ENCODE data around the gene DNM2.

GRCh38 chr19:10726268-10726667, 8.4 kb downstream of the DNM2 start:
- TF ChIP-seq, protein P1, sequence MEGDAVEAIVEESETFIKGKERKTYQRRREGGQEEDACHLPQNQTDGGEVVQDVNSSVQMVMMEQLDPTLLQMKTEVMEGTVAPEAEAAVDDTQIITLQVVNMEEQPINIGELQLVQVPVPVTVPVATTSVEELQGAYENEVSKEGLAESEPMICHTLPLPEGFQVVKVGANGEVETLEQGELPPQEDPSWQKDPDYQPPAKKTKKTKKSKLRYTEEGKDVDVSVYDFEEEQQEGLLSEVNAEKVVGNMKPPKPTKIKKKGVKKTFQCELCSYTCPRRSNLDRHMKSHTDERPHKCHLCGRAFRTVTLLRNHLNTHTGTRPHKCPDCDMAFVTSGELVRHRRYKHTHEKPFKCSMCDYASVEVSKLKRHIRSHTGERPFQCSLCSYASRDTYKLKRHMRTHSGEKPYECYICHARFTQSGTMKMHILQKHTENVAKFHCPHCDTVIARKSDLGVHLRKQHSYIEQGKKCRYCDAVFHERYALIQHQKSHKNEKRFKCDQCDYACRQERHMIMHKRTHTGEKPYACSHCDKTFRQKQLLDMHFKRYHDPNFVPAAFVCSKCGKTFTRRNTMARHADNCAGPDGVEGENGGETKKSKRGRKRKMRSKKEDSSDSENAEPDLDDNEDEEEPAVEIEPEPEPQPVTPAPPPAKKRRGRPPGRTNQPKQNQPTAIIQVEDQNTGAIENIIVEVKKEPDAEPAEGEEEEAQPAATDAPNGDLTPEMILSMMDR (conservative IDR thresholded peaks at IDR 0.05), result no peak
- no peak for TF ChIP-seq EZH2 (IDR thresholded peaks at IDR 0.05; ENCODE audit: low read depth)

Data from PC-9 (cell line).